HG03460 (cell line): Measurements from ENCODE around the gene MLST8.
A peak's percentile ranks its signal among the peaks of the same experiment; 100 is the strongest.
"Not testable (repeated sequence)": the region's sequence is repeated elsewhere in the genome, so short reads cannot be mapped to it uniquely, and the experiment has no call there.

Experiments
- ATAC-seq: cut with Tn5 transposase; IDR thresholded peaks from one replicate; pipeline ENCODE4 v1.9.1; 2021; ENCODE audit not compliant: unreplicated experiment

MLST8 gene

DNA sequence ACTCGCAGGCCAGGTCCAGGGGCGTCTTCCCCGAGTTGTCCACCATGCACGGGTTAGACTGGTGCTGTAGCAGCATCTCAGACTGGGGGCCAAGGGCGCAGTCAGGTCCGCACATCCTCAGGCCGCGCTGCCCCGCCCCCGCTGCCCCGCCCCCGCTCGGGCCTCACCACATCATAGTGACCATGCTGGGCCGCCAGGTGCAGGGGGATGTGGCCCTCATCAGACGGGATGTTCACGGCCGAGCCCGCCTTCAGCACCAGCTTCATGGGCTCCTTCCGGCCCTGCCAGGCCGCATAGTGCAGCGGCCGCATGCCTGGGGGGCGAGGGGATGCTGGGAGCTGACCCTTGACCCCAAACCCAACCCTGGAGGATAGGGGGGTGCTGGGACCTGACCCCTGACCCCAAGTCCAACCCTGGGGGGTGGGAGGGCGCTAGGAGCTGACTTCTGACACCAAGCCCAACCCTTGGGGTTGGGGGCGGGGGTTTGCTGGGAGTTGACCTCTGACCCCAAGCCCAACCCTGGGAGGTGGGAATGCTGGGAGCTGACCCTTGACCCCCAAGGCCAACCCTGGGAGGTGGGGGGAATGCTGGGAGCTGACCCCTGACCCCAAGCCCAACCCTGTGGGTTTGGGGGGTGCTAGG is 15.9 kb upstream of the MLST8 start:
- ATAC-seq = no peak

DNA sequence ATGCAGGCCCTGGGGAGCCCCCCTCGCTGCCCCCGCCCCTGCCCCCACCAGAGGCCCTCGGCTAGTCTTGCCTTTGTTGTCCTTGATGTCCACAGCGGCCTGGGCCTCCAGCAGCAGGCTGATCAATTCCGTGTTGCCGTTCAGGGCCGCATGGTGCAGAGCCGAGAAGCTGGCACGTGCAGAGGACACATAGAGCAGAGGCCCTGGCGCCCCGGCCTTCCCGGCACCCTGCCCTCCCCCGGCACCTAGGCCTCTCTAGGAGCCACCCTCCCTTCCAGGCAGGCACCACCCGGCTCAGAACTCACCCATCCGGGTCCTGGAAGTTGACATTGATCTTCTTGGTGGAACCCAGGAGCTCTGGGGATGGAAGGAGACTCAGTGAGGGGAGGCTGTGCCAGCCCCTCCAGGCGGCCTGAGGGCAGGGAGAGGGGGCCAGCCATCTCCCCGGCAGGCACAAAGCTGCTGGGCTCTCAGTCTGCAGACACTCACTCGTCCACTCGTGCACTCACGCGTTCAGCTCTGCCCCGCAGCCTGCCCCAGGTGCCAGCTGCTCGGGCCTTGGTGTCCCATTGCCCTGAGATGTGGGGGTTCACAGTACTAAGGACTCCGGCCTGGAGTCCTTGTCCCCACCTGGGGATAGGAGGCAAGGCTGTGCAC is 15.1 kb upstream of the MLST8 start:
- ATAC-seq = no peak

DNA sequence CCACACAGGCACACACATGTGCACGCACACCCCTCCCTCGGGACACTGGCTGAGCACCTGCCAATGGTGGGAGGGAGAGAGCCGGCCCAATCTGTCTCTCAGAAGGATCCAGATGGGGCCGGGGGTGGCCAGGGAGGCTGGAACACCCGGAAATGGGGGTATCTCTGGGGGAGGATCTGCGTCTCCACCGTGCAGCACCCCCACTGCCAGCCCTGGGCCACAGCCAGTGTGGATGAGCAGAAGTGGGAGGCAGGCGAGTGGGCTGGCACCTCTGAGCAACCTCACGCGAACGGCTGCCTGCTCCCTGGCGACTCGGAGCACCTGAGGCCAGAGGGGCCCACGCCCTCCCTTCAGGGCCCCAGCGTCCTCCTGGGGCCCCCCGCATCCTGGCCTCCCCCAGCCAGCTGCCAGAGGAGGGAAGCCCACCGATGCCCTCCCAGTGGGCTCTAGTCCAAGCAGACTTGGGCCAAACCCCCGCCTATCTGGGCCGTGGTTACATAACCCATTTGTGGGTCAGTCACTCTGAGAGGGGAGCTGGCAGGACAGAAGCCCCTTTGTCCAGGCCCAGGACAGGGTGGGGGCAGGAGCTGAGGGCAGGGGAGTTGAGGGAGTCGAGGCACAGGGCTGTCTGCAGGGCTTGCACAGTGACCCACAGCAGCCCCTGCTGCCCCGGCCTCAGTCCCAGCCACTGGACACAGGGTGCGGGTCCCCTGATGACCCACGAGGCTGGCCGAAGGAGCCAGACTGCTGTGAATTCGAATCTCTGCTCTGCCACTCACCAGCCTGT is 14.4 kb upstream of the MLST8 start:
- ATAC-seq = no peak

DNA sequence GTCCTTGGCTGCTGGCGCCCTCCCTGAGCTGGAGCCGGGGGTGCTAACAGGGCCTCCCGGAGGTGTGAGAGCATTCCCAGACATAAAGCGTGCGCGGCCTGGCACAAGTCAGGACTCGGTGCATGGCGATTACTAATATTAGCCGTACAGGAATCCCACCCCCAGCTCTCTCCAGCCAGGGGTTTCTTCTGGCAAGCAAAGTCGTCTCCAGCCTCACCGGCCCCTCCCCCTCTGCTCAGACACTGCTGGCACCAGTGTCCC is 13.9 kb upstream of the MLST8 start:
- ATAC-seq = no peak

DNA sequence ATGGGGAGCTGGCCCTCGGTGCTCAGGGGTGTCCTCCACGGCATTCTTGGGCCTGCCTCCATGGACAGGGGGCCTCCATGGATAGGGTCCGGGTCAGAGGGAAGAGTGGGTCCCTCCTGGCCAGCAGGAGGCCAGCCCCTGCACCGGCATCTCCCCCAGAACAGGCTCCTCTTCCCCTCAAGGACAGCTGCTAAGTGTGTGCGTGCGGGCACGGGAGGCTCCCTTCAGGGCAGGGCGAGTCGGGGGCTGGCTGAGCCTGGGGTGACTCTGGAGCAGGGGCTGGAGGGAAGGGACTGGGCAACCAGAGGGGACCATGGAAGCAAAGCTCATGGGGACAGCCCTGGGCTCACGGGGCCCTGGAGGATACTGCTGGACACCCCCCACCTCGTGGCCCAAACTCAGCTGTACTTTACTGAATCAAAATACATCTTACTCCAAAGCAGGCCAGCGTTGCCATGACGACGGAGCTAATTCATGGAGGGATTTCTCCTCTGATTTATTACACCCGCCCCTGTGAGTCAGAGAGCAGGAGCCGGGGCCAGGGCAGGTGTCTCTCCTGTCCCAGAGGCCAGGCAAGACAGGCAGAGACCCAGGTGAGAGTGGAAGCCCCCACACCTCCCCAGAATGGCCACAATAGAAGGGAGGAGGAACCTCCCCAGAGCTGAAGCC is 11.0 kb upstream of the MLST8 start:
- no peak for ATAC-seq

DNA sequence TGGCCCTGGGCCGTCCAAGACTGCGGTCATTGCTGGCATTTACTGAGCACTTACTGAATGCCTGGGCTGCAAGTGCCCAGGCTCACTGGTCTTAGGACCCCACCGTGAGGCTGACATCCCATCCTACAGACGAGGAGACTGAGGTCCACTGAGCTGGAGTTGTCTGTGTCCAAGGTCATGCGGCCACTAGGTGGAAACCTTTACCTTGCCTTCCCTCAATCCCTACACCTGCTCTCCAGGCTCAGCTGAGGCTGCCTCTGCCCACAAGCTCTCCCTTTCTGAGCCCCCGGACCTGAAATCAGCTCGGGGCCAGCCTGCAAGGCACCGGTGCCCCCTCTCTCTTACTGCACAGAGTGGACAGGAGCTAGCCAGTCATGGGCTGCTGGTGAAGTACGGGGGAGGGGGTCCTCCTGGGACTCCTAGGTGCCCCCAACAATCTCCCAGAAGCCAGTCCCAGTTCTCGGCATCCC is 10.4 kb upstream of the MLST8 start:
- no peak for ATAC-seq

DNA sequence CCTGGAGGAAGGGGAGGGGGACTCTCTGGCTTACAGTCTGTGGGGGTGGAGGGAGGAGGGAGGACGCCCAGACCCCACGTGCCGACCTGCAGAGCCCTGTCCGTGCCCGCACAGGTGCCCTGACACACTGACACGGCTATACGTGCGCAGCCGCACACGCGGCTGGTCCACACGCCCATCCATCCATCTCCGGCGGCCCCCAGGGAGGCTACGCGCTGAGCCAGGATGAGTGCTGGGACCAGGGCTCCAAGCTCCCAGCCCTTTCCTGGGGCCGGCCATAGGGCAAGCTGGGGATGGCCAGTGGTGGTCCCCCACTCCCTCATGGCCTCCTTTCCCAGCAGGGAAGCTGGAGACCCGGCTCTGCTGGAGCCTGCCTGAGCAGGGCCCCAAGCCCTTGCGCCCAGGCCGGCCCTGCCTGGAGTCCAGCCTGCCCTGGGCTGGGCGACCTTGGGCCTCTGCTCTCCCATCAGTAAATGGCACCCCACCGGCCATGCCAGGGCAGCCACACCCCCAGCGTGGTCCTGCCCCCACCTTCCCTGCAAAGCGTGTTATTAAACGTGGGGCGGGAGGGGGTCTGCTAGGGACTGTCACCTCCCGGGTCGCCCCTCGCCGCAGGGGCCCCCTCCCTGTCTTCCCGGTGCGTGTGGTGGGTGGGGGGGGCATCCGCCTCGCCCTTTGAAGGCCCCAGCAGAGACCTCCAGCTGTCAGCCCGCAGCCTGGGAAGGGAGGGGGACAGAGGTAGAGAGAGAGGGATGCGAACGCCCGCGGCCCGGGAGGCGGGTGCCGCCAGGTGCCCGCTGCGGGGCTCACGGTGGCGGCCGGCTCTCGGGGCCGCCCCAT is 9.7 kb upstream of the MLST8 start:
- ATAC-seq = no peak

DNA sequence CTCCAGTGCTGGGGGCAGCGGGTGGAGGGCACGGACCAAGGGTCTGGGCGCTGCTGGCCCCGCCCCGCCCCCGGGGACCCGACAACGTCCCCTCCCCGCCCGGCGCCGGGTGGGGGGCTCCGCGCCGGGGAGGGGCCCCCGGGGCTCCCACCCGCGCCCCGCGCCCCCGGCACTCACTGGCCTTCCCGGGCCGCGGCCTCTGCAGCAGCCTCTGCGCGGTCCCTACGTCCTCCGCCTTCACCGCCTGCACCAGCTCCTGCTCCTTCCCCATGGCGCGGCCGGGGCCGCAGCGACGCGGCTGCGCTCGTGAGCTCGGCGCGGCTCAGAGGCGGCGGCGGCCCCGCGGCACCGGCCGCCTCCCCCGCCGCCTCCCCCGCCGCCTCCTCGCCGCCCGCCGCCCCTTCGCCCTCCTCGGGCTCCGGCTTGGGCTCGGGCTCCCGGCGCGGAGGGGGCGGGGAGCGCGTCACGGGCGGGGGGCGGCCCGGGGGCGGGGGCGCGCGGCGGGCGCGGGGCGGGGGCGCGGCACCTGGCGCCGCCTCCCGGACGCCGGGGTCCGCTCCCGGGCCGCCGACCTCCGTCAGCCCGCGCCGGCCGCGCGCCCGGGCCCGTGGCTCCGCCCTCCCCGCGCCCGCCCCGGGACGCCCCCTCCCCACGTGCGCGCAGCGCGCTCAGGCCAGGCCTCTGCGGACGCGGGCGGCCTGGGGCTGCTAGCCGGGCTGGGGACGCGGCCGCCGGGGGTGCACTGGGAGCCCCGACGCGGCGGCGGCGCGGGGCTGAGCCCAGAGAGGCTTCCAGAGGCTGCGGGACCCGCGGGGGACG is 8.9 kb upstream of the MLST8 start, which contains the start of gene CASKIN1:
Gene CASKIN1 (minus strand): TSS at position 444 of the 819 bp plus-strand sequence. CDS start 173 bp downstream, at position 271.
- ATAC-seq = no peak

DNA sequence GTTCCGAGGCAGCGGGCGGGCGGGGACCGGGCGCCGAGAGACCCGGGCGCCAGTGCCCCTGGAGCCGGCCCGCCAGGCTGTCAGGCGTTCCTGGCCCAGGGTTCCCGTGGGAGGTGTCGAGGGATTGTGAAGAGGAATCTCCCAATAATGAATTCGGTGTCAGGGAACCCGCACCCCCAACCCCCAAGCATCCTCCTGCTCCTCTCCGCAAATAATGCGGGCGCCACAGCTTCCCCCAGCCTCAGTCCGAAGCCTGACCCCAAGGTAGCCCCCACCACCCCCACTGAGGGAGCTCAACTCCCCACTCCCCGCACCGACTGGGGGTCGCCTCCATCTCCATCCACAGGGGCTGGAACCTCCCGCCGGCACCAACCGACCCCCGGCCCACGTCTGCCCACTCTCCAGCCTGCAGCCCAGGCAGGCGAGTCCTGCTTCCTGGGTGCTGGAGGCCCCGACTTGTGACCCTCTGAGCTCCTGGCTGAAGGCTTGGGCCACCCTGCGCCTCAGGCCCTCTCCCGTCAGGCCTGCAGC is 8.2 kb upstream of the MLST8 start:
- ATAC-seq = no peak

DNA sequence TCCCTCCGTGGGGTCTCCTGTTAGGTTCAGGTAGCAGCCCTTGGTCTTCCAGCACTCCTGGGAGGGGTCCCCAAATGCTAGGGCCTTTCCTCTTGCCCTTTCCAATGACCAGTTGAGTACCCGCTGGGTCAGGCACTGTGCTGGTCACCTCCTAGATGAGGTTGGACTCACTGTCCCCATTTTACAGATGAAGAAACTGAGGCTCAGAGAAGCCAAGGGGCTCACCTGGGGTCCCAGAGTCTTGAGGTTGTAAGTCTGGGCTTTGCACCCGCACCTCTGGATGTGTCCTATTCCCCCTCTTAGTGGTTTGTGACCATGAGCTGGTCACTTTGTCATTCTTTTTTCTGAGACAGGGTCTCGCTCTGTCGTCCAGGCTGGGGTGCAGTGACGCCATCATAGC is 7.5 kb upstream of the MLST8 start:
- ATAC-seq = no peak

DNA sequence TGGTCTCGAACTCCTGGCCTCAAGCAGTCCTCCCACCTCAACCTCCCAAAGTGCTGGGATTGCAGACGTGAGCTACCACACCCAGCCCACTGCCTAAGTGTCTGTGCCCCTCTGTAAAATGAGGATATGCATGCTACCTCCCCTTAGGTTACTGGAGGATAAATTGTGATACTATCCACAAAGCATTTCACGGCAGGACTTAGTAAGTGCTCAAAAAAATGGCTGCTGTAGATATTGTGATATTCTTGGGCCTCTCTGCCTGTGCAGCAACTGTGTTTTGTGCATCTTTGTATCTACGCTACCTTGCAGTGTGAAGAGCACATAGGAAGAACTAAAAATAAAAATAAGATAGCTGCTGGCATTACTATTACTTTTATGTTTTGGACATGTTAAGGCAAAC is 7.0 kb upstream of the MLST8 start:
- ATAC-seq = no peak

DNA sequence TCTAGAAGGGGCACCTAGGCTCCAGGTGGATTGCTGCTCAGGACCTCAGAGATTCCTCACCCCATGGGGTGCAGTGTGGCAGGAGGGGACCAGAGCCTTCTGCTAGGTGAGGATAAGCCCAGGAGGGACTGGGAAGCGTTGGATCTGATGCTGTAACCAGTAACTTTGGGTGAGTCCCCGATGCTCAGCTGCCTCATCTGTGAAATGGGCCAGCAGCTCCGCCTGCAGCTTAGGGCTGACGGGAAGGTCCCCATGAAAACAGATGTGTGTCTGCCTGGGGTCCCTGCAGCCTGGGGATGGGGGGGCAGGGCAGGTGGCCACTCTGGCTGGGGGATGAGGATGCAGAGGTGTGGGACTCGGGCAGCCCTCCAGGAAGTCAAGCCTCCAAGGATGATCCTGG is 6.2 kb upstream of the MLST8 start:
- ATAC-seq = no peak

DNA sequence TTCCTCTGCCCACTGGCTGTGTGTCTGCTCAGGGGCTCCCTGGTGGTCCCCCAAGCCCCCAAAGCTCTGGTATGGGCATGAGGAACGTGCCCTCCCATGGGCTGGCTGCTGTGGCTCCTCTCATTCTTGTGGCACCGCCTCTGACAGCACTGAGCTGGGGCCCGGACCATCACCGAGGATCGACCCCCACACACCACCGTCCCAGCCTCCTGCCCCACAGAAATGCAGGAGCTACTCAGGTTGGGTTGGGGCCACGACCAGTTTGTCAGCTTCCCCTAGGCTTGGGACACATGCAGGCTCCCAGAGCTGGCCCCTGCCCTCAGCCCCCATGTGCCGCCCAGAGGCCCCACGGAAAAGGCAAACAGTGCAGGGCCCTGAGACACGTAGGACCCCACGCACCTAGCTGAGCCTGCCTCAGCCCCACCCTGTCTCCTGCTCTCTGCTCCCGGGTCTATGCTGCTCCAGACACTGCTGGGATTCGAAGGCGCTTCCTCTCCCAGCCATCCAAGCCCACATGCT is 5.6 kb upstream of the MLST8 start:
- ATAC-seq = no peak

DNA sequence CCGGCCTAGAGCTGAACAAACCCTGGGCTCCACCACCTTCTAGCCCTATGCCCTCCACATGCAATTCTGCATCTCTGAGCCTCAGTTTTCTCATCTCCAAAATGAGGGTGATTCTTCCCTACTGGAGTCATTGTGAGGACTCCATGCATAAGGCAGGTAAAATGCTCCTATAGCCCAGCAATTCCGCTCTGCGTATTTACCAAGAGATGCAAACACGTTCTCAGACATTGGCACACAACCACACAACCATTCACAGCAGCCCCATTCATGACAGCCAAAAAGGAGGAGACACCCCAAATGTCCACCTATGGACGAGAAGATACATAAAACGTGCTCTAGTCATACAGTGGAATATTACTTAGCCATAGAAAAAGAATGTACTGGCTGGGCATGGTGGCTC is 4.9 kb upstream of the MLST8 start:
- ATAC-seq = no peak

DNA sequence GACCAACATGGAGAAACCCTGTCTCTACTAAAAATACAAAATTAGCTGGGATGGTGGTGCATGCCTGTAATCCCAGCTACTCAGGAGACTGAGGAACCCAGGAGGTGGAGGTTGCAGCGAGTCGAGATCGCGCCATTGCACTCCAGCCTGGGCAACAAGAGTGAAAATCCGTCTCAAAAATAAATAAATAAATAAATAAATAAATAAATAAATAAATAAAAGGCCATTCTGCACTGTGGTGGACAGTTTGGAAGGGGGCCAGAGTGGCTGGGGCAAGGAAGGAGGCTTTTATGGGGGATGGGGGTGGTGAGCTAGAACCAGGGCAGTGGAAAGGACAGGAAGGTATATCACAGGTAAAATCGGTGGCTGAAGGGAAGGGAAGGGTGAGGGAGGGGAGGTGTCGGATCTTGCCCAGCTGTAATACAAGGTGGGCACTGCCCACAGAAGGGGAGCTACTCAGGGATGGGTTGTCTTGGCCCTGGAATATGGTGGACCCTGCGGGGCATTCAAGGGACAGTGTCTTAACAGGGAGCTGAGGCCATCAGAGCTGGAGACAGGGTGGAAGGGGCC is 2.0 kb upstream of the MLST8 start:
- not testable (repeated sequence) for ATAC-seq

DNA sequence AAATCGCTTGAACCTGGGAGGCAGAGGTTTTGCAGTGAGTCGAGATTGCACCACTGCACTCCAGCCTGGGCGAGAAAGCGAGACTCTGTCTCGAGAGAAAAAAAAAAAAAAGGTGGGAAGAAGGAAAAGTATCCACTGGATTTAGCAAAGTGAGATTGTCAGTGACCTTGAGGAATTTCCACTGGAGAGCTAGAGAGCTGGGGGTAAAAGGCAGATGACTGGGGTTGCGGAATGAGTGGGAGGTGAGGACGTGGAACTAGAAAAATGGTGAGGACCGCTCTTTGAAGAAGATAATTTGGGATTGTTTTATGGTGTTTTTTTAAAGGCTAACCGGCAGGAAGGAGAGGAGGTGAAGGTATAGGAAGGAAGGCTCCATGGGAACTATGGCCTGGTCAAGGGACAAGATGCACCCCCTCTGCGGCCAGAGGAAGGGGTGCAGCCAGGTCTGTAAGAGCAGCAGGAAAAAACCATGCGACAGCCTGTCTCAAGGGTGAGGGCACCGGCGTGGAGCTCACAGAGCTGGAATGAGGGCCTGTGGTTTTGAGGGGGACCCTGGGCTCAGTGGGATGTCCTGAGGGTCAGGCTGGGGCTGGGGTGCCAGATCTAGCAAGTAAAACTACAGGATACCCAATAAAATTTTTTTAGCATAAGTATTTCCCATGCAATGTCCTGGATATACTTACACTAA is 694 bp upstream of the MLST8 start:
- ATAC-seq = no peak

DNA sequence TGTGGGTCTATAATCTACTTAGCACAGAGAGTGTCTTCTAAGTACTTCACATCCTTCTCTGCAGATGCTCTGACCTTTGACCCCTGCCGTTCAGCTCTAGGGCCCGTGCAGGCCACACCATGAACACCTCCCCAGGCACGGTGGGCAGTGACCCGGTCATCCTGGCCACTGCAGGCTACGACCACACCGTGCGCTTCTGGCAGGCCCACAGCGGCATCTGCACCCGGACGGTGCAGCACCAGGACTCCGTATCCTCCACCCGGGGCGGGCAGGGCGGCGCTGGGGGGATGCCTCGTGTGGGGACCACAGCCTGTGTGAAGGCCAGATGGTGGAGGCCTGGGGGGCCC is 686 bp downstream of the MLST8 start:
- peak; percentile 10 for ATAC-seq

DNA sequence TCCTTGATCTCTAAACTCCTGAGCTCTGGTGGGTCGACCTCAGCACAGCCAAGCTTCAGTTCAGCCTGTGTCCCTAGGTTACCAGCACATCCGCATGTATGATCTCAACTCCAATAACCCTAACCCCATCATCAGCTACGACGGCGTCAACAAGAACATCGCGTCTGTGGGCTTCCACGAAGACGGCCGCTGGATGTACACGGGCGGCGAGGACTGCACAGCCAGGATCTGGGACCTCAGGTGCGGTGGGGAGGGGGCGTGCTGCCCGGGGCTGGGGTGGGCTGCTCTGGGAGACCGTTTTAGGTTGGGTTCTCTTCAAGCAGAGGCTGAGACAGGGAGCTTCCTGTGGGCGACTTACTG is 1.1 kb downstream of the MLST8 start:
- no peak for ATAC-seq
